HCT116 (cell line): ENCODE measurements around the gene TMEM134. TPM values are rescaled to one million over a fixed set of nuclear protein-coding genes. Genes with fewer than 3 reads are reported as not detected.

Experiments
- ATAC-seq: fragments of 200-7000 bp; cut with Tn5 transposase; 2 replicates; pipeline ENCODE4 v1.9.1; 2020; ENCODE audit warnings: mild to moderate bottlenecking, moderate library complexity
- BruUV-seq: library from RNA; stranded (reverse); fragments of 400-500 nt; replicated peaks from 2 replicates; lab custom pipeline; 2021; lab: Mats Ljungman, UMichigan
- CTCF ChIA-PET: fragments of 300-600 bp; sonication (Branson Sonifier 250); formaldehyde crosslinking; loops from one replicate; lab custom pipeline; 2021; ENCODE audit warnings: antibody characterized with exemption; lab: Charles Lee
- POLR2A ChIA-PET: fragments of 300-600, 350-600 bp; sonication (Branson Sonifier 250); formaldehyde crosslinking; loops from one replicate; lab custom pipeline; 2021; ENCODE audit warnings: antibody characterized with exemption; lab: Charles Lee
- RAD21 ChIA-PET, 2 experiments: fragments of 300-600 bp; sonication (Branson Sonifier 250); formaldehyde crosslinking; loops; one replicate each; lab custom pipeline; 2023; ENCODE audit warnings: low total read pairs in 2 of 2; ENCODE audit not compliant: uncharacterized antibody in 2 of 2, unreplicated experiment in 2 of 2, low non-redundant PET in 1 of 2; lab: Charles Lee
- DNase-seq: peaks from one replicate; pipeline ENCODE4 v3.0.0-alpha.2; 2010; ENCODE audit warnings: low read depth, low spot score
- H2AFZ ChIP-seq: fragments of 200-600 bp; shearing (Covaris generic), sonication (generic); 2 replicates; pipeline ENCODE4 v1.6.1; 2017; ENCODE audit warnings: low read depth, mixed run types, mixed read lengths, antibody characterized with exemption, low read length; ENCODE audit not compliant: poor library complexity, severe bottlenecking
- H3K27ac ChIP-seq: 2 replicates; pipeline ENCODE4 v1.5.1; 2012; ENCODE audit warnings: low read depth, low read length
- H3K27me3 ChIP-seq: fragments of 200-600 bp; sonication (generic); 2 replicates; pipeline ENCODE4 v1.6.1; 2016; ENCODE audit warnings: mixed run types, low read length, mixed read lengths; ENCODE audit not compliant: insufficient read depth
- H3K36me3 ChIP-seq, 2 experiments: fragments of 200-500 bp in 1 of 2; fragments of 200-600 bp in 1 of 2; sonication (Bioruptor generic) in 1 of 2; sonication (generic) in 1 of 2; 2 replicates each; pipeline versions ENCODE4 v1.5.1 to v1.6.1; 2014 to 2016; ENCODE audit warnings: low read length in 2 of 2, inconsistent platforms in 1 of 2, mixed read lengths in 1 of 2, mixed run types in 1 of 2; ENCODE audit not compliant: insufficient read depth in 2 of 2, control insufficient read depth in 1 of 2
- H3K4me1 ChIP-seq, 2 experiments: fragments of 200-600 bp in 1 of 2; sonication (generic) in 1 of 2; 2 replicates each; pipeline versions ENCODE4 v1.5.1 to v1.6.1; 2012 to 2017; ENCODE audit warnings: low read length in 2 of 2, inconsistent platforms in 1 of 2, mild to moderate bottlenecking in 1 of 2, mixed read lengths in 1 of 2, mixed run types in 1 of 2, moderate library complexity in 1 of 2; ENCODE audit not compliant: insufficient read depth in 2 of 2, control insufficient read depth in 1 of 2
- H3K4me2 ChIP-seq: fragments of 200-600 bp; sonication (generic); 2 replicates; pipeline ENCODE4 v1.6.1; 2017; ENCODE audit warnings: mixed run types, low read length, mixed read lengths
- H3K4me3 ChIP-seq, 2 experiments: fragments of 200-600 bp in 1 of 2; sonication (generic) in 1 of 2; replicated peaks in 1 of 2; 2 replicates each; pipeline ENCODE4 v1.5.1; 2011 to 2016; ENCODE audit warnings: low read length in 2 of 2, control low read depth in 1 of 2, low read depth in 1 of 2, mild to moderate bottlenecking in 1 of 2, mixed read lengths in 1 of 2, mixed run types in 1 of 2
- H3K79me2 ChIP-seq: fragments of 200-600 bp; sonication (generic); 2 replicates; pipeline ENCODE4 v1.6.1; 2017; ENCODE audit warnings: mild to moderate bottlenecking, mixed run types, low read length, moderate library complexity, mixed read lengths; ENCODE audit not compliant: insufficient read depth
- H3K9ac ChIP-seq: fragments of 200-600 bp; sonication (generic); 2 replicates; pipeline ENCODE4 v1.6.1; 2016; ENCODE audit warnings: low read length, mixed read lengths
- H3K9me2 ChIP-seq: fragments of 200-600 bp; sonication (generic), shearing (Covaris generic); 2 replicates; pipeline ENCODE4 v1.6.1; 2017; ENCODE audit warnings: mixed run types, mild to moderate bottlenecking, moderate library complexity; ENCODE audit not compliant: insufficient read depth
- H3K9me3 ChIP-seq, 2 experiments: fragments of 200-500 bp in 1 of 2; fragments of 200-600 bp in 1 of 2; sonication (Bioruptor generic) in 1 of 2; sonication (generic) in 1 of 2; 2 replicates each; pipeline ENCODE4 v1.6.1; 2014 to 2017; ENCODE audit warnings: low read length in 2 of 2, mixed read lengths in 2 of 2, inconsistent platforms in 1 of 2, low read depth in 1 of 2, mild to moderate bottlenecking in 1 of 2, mixed run types in 1 of 2, moderate library complexity in 1 of 2; ENCODE audit not compliant: control insufficient read depth in 1 of 2, insufficient read depth in 1 of 2
- H4K20me1 ChIP-seq: fragments of 200-600 bp; sonication (generic), shearing (Covaris generic); 2 replicates; pipeline ENCODE4 v1.6.1; 2017; ENCODE audit warnings: mixed run types, mild to moderate bottlenecking, moderate library complexity; ENCODE audit not compliant: insufficient read depth
- CBX3 ChIP-seq: IDR thresholded peaks from 2 replicates; pipeline ENCODE4 v1.6.1; 2012; ENCODE audit warnings: low read depth
- EZH2 ChIP-seq: fragments of 200-600 bp; sonication (generic); IDR thresholded peaks from 2 replicates; pipeline ENCODE4 v1.6.1; 2017; ENCODE audit warnings: antibody characterized with exemption, mixed run types
- EZH2phosphoT487 ChIP-seq: fragments of 200-600 bp; IDR thresholded peaks from 2 replicates; pipeline ENCODE4 v1.6.1; 2018; ENCODE audit warnings: antibody characterized with exemption, borderline replicate concordance
- FOSL1 ChIP-seq: IDR thresholded peaks from 2 replicates; pipeline ENCODE4 v1.6.1; 2012; ENCODE audit warnings: low read depth
- POLR2AphosphoS5 ChIP-seq: IDR thresholded peaks from 2 replicates; pipeline ENCODE4 v1.6.1; 2011; ENCODE audit warnings: mild to moderate bottlenecking, low read depth, low read length, moderate library complexity
- SIN3A ChIP-seq: IDR thresholded peaks from 2 replicates; pipeline ENCODE4 v1.6.1; 2012; ENCODE audit warnings: low read depth
- TCF7L2 ChIP-seq: IDR thresholded peaks from 2 replicates; pipeline ENCODE4 v1.7.0; 2011; ENCODE audit warnings: borderline replicate concordance, inconsistent platforms; ENCODE audit not compliant: insufficient read depth, insufficient read length; ENCODE audit errors: extremely low read depth
- YY1 ChIP-seq: IDR thresholded peaks from 2 replicates; pipeline ENCODE4 v1.6.1; 2011; ENCODE audit warnings: low read length, low read depth, moderate library complexity, mild to moderate bottlenecking; ENCODE audit not compliant: insufficient replicate concordance; ENCODE audit errors: extremely low read depth
- ZBTB33 ChIP-seq: IDR thresholded peaks from 2 replicates; pipeline ENCODE4 v1.6.1; 2011; ENCODE audit warnings: mild to moderate bottlenecking, low read length, moderate library complexity; ENCODE audit not compliant: insufficient replicate concordance; ENCODE audit errors: extremely low read depth
- ZFX ChIP-seq: fragments of 450-650 bp; IDR thresholded peaks from 2 replicates; pipeline ENCODE4 v1.6.1; 2017
- intact Hi-C: fragments of 100-400 bp; cut with micrococcal nuclease; formaldehyde crosslinking; loops from 2 replicates; pipeline ENCODE4 v1.10.0; 2022
- total RNA-seq: library from RNA; stranded (reverse); gene quantifications from one replicate; pipeline ENCODE4 v1.2.1, GENCODE V29; 2021; ENCODE audit not compliant: unreplicated experiment

TMEM134 gene
- total RNA-seq, 1 experiment from 2014 or later = 44.2 TPM

GRCh38 chr11:67464411-67465188, 4.5 kb downstream of the TMEM134 start:
- H3K9me2 ChIP-seq = no peaks in the 10 kb centered on the region
- peak overlapping the region; percentile 100 for H3K4me2 ChIP-seq
- POLR2A ChIA-PET = no interaction called here
- TF ChIP-seq EZH2 (no peak), FOSL1 (no peak), POLR2AphosphoS5 (peak; percentile 91), ZFX (peak; percentile 63; the same call in 1 of the 2 replicates), YY1 (peak; percentile 92), CBX3 (no peak)
- no peak overlapping the region for H2AFZ ChIP-seq
- ATAC-seq = peak; percentile 74
- H3K4me3 ChIP-seq = peak overlapping the region; percentile 87 to 96
- H3K27me3 ChIP-seq = no peaks in the 10 kb centered on the region
- H3K79me2 ChIP-seq = peaks cover 15% of the 10 kb centered on the region; the same call in 1 of the 2 replicates
- TSS peak; percentile 76 for BruUV-seq
- H3K9ac ChIP-seq = peak overlapping the region; percentile 97
- H3K4me1 ChIP-seq = peaks cover 35 to 58% of the 10 kb centered on the region in 2 experiments
- DNase-seq = peak; percentile 81
- H3K27ac ChIP-seq = peak overlapping the region; percentile 98
- intact Hi-C loops = loop anchor here (2.0 to 5.0 kb wide), 2 partner anchors 36 to 112 kb away; partner anchors contain the start of genes POLD4 and RPS6KB2
- CTCF ChIA-PET = no interaction called here
- H3K9me3 ChIP-seq = no peaks in the 10 kb centered on the region
- H3K36me3 ChIP-seq = no peaks in the 10 kb centered on the region
- H4K20me1 ChIP-seq = no peaks in the 10 kb centered on the region
- RAD21 ChIA-PET = interaction anchor here in 1 of 2 experiments (0.6 kb wide), 1 partner anchor 73 kb away, joined by 3 read pairs; the partner anchor contains the start of gene RAD9A

GRCh38 chr11:67463680-67464410, 5.2 kb downstream of the TMEM134 start:
- peaks cover 15% of the 10 kb centered on the region; the same call in 1 of the 2 replicates for H3K79me2 ChIP-seq
- ChIA-PET POLR2A (no interaction called here), RAD21 (no interaction called here), CTCF (no interaction called here)
- ATAC-seq (peak; percentile 73), DNase-seq (peak; percentile 73)
- H3K27me3 ChIP-seq = no peaks in the 10 kb centered on the region
- peak overlapping the region; percentile 100 for H3K4me2 ChIP-seq
- intact Hi-C loops = loop anchor here (2.0 kb wide), 1 partner anchor 35 kb away; the partner anchor contains the start of gene RPS6KB2
- no peaks in the 10 kb centered on the region for H3K9me2 ChIP-seq
- peaks cover 35 to 54% of the 10 kb centered on the region in 2 experiments for H3K4me1 ChIP-seq
- TSS peak; percentile 44 for BruUV-seq
- H2AFZ ChIP-seq = no peak overlapping the region
- no peaks in the 10 kb centered on the region for H4K20me1 ChIP-seq
- H3K27ac ChIP-seq = peak overlapping the region; percentile 98
- no peaks in the 10 kb centered on the region for H3K9me3 ChIP-seq
- H3K4me3 ChIP-seq = peak overlapping the region; percentile 87 to 96
- H3K36me3 ChIP-seq = no peaks in the 10 kb centered on the region
- TF ChIP-seq SIN3A (no peak), POLR2AphosphoS5 (peak; percentile 82), YY1 (peak; percentile 65), EZH2phosphoT487 (no peak), ZBTB33 (peak; percentile 50), TCF7L2 (peak; percentile 54)
- peak overlapping the region; percentile 97 for H3K9ac ChIP-seq
